ENCODE data around the gene IZUMO1R. TPM values are rescaled to one million over a fixed set of nuclear protein-coding genes. Genes with fewer than 3 reads are reported as not detected.

Gene IZUMO1R
- total and polyA plus RNA-seq, 2 donors (not counting 3 experiments of a cell fraction or from before 2014, with no cell fraction given), result not detected

Other genes with a start within 250 kb of the IZUMO1R start
- 17.7 and 20.9 TPM in 2 replicates for gene PANX1, start 175.7 kb upstream of the IZUMO1R start, total RNA-seq
- 8.5 and 9.5 TPM in 2 replicates for gene PANX1, start 175.7 kb upstream of the IZUMO1R start, polyA plus RNA-seq
- not detected in 2 replicates for gene GPR83, start 96.8 kb downstream of the IZUMO1R start, total RNA-seq
- gene GPR83, start 96.8 kb downstream of the IZUMO1R start, polyA plus RNA-seq, result 0.05 and 0.07 TPM in 2 replicates
- 22.0 and 25.3 TPM in 2 replicates for gene MRE11, start 189.3 kb downstream of the IZUMO1R start, total RNA-seq
- gene MRE11, start 189.3 kb downstream of the IZUMO1R start, polyA plus RNA-seq, result 3.0 and 4.5 TPM in 2 replicates
- gene ANKRD49, start 189.4 kb downstream of the IZUMO1R start, total RNA-seq, result 7.6 and 8.0 TPM in 2 replicates
- gene ANKRD49, start 189.4 kb downstream of the IZUMO1R start, polyA plus RNA-seq, result 6.0 and 7.4 TPM in 2 replicates
- not detected in 2 replicates for gene C11orf97, start 207.9 kb downstream of the IZUMO1R start, total RNA-seq
- not detected in 2 replicates for gene C11orf97, start 207.9 kb downstream of the IZUMO1R start, polyA plus RNA-seq
- gene FUT4, start 239.3 kb downstream of the IZUMO1R start, total RNA-seq, result 4.4 and 5.3 TPM in 2 replicates
- 2.4 and 2.5 TPM in 2 replicates for gene FUT4, start 239.3 kb downstream of the IZUMO1R start, polyA plus RNA-seq

All from endothelial cell of umbilical vein (primary cell).